ENCODE data around the gene GRIN2A. TPM values are rescaled to one million over a fixed set of nuclear protein-coding genes. Genes with fewer than 3 reads are reported as not detected.

GRIN2A gene
- total RNA-seq, 1 donor from 2014 or later = under 0.01 TPM

- Histone ChIP-seq H3K36me3 (ENCODE audit: control insufficient read depth, insufficient read depth, low read length) (no peaks in the 10 kb centered on the region), H3K27me3 (ENCODE audit: control insufficient read depth, insufficient read depth, low read length) (no peaks in the 10 kb centered on the region), H3K4me3 (ENCODE audit: low read depth, low read length) (no peak overlapping the region)
- TF ChIP-seq CTCF (IDR thresholded peaks at IDR 0.05; ENCODE audit: insufficient read depth, low read length, poor library complexity, severe bottlenecking) = no peak
- no peak for DNase-seq (ENCODE audit: low read depth)
Observed at GRCh38 chr16:9849697-9850245, 332.5 kb downstream of the GRIN2A start.

GRCh38 chr16:9847146-9847545 lies 335.1 kb downstream of the GRIN2A start:
- H3K4me3 ChIP-seq (ENCODE audit: low read depth, low read length) = no peak overlapping the region
- TF ChIP-seq CTCF (IDR thresholded peaks at IDR 0.05; ENCODE audit: insufficient read depth, low read length, poor library complexity, severe bottlenecking) = no peak
- no peaks in the 10 kb centered on the region for H3K36me3 ChIP-seq (ENCODE audit: control insufficient read depth, insufficient read depth, low read length)
- H3K27me3 ChIP-seq (ENCODE audit: control insufficient read depth, insufficient read depth, low read length) = no peaks in the 10 kb centered on the region
- DNase-seq (ENCODE audit: low read depth) = no peak

- no peak for TF ChIP-seq CTCF (IDR thresholded peaks at IDR 0.05; ENCODE audit: insufficient read depth, low read length, poor library complexity, severe bottlenecking)
- H3K27me3 ChIP-seq (ENCODE audit: control insufficient read depth, insufficient read depth, low read length) = no peaks in the 10 kb centered on the region
- H3K36me3 ChIP-seq (ENCODE audit: control insufficient read depth, insufficient read depth, low read length) = no peaks in the 10 kb centered on the region
- no peak overlapping the region for H3K4me3 ChIP-seq (ENCODE audit: low read depth, low read length)
- no peak for DNase-seq (ENCODE audit: low read depth)
Observed at GRCh38 chr16:9846362-9847099, 335.7 kb downstream of the GRIN2A start.

- Histone ChIP-seq H3K27me3 (ENCODE audit: control insufficient read depth, insufficient read depth, low read length) (no peaks in the 10 kb centered on the region), H3K36me3 (ENCODE audit: control insufficient read depth, insufficient read depth, low read length) (no peaks in the 10 kb centered on the region), H3K4me3 (ENCODE audit: low read depth, low read length) (no peak overlapping the region)
- no peak for TF ChIP-seq CTCF (IDR thresholded peaks at IDR 0.05; ENCODE audit: insufficient read depth, low read length, poor library complexity, severe bottlenecking)
- DNase-seq (ENCODE audit: low read depth) = no peak
Observed at GRCh38 chr16:9845661-9846361, 336.4 kb downstream of the GRIN2A start.

GRCh38 chr16:9844361-9844760 lies 337.9 kb downstream of the GRIN2A start:
- H3K4me3 ChIP-seq (ENCODE audit: low read depth, low read length) = no peak overlapping the region
- no peak for TF ChIP-seq CTCF (IDR thresholded peaks at IDR 0.05; ENCODE audit: insufficient read depth, low read length, poor library complexity, severe bottlenecking)
- no peak for DNase-seq (ENCODE audit: low read depth)
- no peaks in the 10 kb centered on the region for H3K27me3 ChIP-seq (ENCODE audit: control insufficient read depth, insufficient read depth, low read length)
- H3K36me3 ChIP-seq (ENCODE audit: control insufficient read depth, insufficient read depth, low read length) = no peaks in the 10 kb centered on the region
